ENCODE data around the gene APAF1.

The APAF1 gene

GRCh38 chr12:98738002-98738401 lies 92.9 kb downstream of the APAF1 start:
- H3K4me3 ChIP-seq (IDR thresholded peaks at IDR 0.05; ENCODE audit: insufficient read depth, low read depth, low read length), result no peak overlapping the region
- no peak overlapping the region for H3K4me2 ChIP-seq
- H3K4me1 ChIP-seq (ENCODE audit: low read depth, poor library complexity, severe bottlenecking), result no peaks in the 10 kb centered on the region
- H3K79me2 ChIP-seq (ENCODE audit: insufficient read depth, low read depth), result no peaks in the 10 kb centered on the region
- no peak overlapping the region for H3K9ac ChIP-seq
- no peaks in the 10 kb centered on the region for H3K27me3 ChIP-seq (ENCODE audit: insufficient read depth, low read depth)
- no peak overlapping the region for H2AFZ ChIP-seq (ENCODE audit: low read depth)
- no peaks in the 10 kb centered on the region for H3K36me3 ChIP-seq (ENCODE audit: insufficient read depth)
- no peaks in the 10 kb centered on the region for H4K20me1 ChIP-seq (ENCODE audit: insufficient read depth)
- TF ChIP-seq CTCF (conservative IDR thresholded peaks at IDR 0.05; ENCODE audit: low read depth, low read length), result no peak
- no peak overlapping the region for H3K27ac ChIP-seq

GRCh38 chr12:98738539-98738938 lies 93.4 kb downstream of the APAF1 start:
- Histone ChIP-seq H3K36me3 (ENCODE audit: insufficient read depth) (no peaks in the 10 kb centered on the region), H2AFZ (ENCODE audit: low read depth) (no peak overlapping the region), H4K20me1 (ENCODE audit: insufficient read depth) (no peaks in the 10 kb centered on the region), H3K4me3 (IDR thresholded peaks at IDR 0.05; ENCODE audit: insufficient read depth, low read depth, low read length) (no peak overlapping the region), H3K27ac (no peak overlapping the region), H3K79me2 (ENCODE audit: insufficient read depth, low read depth) (no peaks in the 10 kb centered on the region), H3K27me3 (ENCODE audit: insufficient read depth, low read depth) (no peaks in the 10 kb centered on the region), H3K4me2 (no peak overlapping the region), H3K9ac (no peak overlapping the region), H3K4me1 (ENCODE audit: low read depth, poor library complexity, severe bottlenecking) (no peaks in the 10 kb centered on the region)
- no peak for TF ChIP-seq CTCF (conservative IDR thresholded peaks at IDR 0.05; ENCODE audit: low read depth, low read length)

GRCh38 chr12:98740751-98741150 lies 95.7 kb downstream of the APAF1 start:
- no peaks in the 10 kb centered on the region for H3K27me3 ChIP-seq (ENCODE audit: insufficient read depth, low read depth)
- no peak overlapping the region for H3K9ac ChIP-seq
- no peak overlapping the region for H2AFZ ChIP-seq (ENCODE audit: low read depth)
- H3K4me1 ChIP-seq (ENCODE audit: low read depth, poor library complexity, severe bottlenecking), result no peaks in the 10 kb centered on the region
- H4K20me1 ChIP-seq (ENCODE audit: insufficient read depth), result no peaks in the 10 kb centered on the region
- no peaks in the 10 kb centered on the region for H3K79me2 ChIP-seq (ENCODE audit: insufficient read depth, low read depth)
- no peak overlapping the region for H3K27ac ChIP-seq
- no peak overlapping the region for H3K4me2 ChIP-seq
- no peak overlapping the region for H3K4me3 ChIP-seq (IDR thresholded peaks at IDR 0.05; ENCODE audit: insufficient read depth, low read depth, low read length)
- no peaks in the 10 kb centered on the region for H3K36me3 ChIP-seq (ENCODE audit: insufficient read depth)
- no peak for TF ChIP-seq CTCF (conservative IDR thresholded peaks at IDR 0.05; ENCODE audit: low read depth, low read length)

GRCh38 chr12:98741196-98741555 lies 96.1 kb downstream of the APAF1 start:
- no peaks in the 10 kb centered on the region for H3K27me3 ChIP-seq (ENCODE audit: insufficient read depth, low read depth)
- H2AFZ ChIP-seq (ENCODE audit: low read depth), result no peak overlapping the region
- no peaks in the 10 kb centered on the region for H3K4me1 ChIP-seq (ENCODE audit: low read depth, poor library complexity, severe bottlenecking)
- H4K20me1 ChIP-seq (ENCODE audit: insufficient read depth), result no peaks in the 10 kb centered on the region
- no peak overlapping the region for H3K27ac ChIP-seq
- H3K4me2 ChIP-seq, result no peak overlapping the region
- no peak overlapping the region for H3K9ac ChIP-seq
- H3K79me2 ChIP-seq (ENCODE audit: insufficient read depth, low read depth), result no peaks in the 10 kb centered on the region
- TF ChIP-seq CTCF (conservative IDR thresholded peaks at IDR 0.05; ENCODE audit: low read depth, low read length), result no peak
- H3K4me3 ChIP-seq (IDR thresholded peaks at IDR 0.05; ENCODE audit: insufficient read depth, low read depth, low read length), result no peak overlapping the region
- no peaks in the 10 kb centered on the region for H3K36me3 ChIP-seq (ENCODE audit: insufficient read depth)

All from KMS-11 (cell line).